Measurements from ENCODE around the gene CACNA1C.

DNA sequence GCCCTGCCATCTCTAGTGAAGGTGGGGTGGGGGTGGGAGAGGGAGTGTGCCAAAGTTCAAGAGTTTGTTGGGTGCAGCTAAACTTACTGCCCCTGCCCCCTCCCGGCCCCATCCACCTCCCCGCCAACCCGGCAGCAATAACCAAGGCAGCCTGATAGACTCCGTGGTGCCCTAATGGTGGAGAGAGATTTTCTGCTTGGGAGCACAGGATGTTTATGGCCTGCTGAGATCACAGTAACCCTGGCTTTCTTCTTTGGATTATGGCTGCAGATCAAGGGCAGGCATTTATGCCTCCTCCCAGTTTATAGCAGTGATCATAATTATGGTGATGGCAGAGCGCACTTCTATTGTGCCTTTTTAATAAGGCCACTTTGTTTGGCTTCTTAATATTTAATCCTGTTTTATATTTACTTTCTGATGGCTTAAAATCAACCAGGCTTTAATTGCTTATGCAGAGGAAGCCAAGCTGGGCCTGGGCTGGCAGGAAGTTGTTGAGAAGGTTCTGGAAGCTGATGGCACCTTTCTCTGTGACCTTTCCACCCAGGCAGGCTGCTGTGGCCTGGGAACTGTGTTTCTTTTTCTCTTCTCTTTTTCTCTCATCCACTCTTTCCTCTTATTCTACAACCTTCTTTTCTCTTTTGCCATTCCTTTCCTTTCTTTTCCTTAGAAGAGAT lies 485.2 kb downstream of the CACNA1C start:
- TF ChIP-seq, protein P1, sequence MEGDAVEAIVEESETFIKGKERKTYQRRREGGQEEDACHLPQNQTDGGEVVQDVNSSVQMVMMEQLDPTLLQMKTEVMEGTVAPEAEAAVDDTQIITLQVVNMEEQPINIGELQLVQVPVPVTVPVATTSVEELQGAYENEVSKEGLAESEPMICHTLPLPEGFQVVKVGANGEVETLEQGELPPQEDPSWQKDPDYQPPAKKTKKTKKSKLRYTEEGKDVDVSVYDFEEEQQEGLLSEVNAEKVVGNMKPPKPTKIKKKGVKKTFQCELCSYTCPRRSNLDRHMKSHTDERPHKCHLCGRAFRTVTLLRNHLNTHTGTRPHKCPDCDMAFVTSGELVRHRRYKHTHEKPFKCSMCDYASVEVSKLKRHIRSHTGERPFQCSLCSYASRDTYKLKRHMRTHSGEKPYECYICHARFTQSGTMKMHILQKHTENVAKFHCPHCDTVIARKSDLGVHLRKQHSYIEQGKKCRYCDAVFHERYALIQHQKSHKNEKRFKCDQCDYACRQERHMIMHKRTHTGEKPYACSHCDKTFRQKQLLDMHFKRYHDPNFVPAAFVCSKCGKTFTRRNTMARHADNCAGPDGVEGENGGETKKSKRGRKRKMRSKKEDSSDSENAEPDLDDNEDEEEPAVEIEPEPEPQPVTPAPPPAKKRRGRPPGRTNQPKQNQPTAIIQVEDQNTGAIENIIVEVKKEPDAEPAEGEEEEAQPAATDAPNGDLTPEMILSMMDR (conservative IDR thresholded peaks at IDR 0.05), result no peak
- no peak for TF ChIP-seq EZH2 (IDR thresholded peaks at IDR 0.05; ENCODE audit: low read depth)

All from PC-9 (cell line).